AG09309 (cell line): ENCODE data around the gene CCR6.
"Not testable (repeated sequence)": the region's sequence is repeated elsewhere in the genome, so short reads cannot be mapped to it uniquely, and the experiment has no call there.

Experiments used
- DNase-seq: peaks from one replicate; pipeline ENCODE4 v3.0.0-alpha.2; 2010; ENCODE audit warnings: low read depth
- H3K4me3 ChIP-seq: 2 replicates; pipeline ENCODE4 v1.5.1; 2011; ENCODE audit warnings: mild to moderate bottlenecking, low read depth, low read length, moderate library complexity; ENCODE audit not compliant: control insufficient read depth
- TF ChIP-seq, protein P1 (sequence below): IDR thresholded peaks from 2 replicates; pipeline ENCODE4 v1.5.1; 2011; ENCODE audit warnings: mild to moderate bottlenecking, low read depth, low read length, inconsistent platforms; ENCODE audit not compliant: insufficient read depth, control insufficient read depth; ENCODE audit errors: missing control alignments

Gene CCR6

DNA sequence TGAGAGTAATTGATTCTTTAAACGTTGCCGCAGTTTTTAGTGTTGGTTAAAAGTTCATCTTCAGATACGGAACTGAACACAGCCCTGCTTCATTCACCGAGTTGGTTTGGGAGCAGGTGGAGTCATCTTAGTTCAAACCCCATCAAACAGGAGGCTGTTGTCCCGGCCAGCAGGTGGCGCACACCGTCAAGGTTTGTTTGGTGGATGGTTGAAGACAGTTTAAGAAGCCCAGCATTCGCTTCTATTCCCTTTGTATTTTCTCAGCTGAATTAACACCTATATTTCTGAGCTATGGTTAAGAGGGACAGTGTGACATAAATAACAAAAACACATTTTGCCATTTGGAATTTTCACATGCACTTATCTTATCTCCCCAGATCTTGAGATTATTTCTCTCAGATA lies 60.0 kb downstream of the CCR6 start:
- TF ChIP-seq, protein P1, sequence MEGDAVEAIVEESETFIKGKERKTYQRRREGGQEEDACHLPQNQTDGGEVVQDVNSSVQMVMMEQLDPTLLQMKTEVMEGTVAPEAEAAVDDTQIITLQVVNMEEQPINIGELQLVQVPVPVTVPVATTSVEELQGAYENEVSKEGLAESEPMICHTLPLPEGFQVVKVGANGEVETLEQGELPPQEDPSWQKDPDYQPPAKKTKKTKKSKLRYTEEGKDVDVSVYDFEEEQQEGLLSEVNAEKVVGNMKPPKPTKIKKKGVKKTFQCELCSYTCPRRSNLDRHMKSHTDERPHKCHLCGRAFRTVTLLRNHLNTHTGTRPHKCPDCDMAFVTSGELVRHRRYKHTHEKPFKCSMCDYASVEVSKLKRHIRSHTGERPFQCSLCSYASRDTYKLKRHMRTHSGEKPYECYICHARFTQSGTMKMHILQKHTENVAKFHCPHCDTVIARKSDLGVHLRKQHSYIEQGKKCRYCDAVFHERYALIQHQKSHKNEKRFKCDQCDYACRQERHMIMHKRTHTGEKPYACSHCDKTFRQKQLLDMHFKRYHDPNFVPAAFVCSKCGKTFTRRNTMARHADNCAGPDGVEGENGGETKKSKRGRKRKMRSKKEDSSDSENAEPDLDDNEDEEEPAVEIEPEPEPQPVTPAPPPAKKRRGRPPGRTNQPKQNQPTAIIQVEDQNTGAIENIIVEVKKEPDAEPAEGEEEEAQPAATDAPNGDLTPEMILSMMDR = peak; percentile 6
- not testable (repeated sequence) for DNase-seq, H3K4me3 ChIP-seq

DNA sequence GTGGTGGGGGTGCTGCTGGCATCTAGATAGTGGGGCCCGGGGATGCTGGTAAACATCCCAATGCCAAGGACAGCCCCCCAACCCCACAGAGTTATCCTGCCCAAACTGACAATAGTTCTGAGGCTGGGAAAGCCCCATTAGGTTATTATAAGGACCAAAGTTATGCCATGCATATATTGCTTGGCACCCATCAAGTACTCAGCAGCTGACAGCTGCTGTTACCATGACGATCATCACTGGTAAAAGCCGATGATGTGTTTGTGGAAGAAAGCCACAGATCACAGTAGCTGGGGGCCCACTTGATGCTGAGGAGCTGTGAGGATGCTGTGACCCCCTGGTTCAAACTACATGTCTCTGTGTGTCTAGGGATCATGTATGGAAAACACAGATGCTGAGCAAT lies 62.2 kb downstream of the CCR6 start:
- H3K4me3 ChIP-seq, DNase-seq: not testable (repeated sequence)

DNA sequence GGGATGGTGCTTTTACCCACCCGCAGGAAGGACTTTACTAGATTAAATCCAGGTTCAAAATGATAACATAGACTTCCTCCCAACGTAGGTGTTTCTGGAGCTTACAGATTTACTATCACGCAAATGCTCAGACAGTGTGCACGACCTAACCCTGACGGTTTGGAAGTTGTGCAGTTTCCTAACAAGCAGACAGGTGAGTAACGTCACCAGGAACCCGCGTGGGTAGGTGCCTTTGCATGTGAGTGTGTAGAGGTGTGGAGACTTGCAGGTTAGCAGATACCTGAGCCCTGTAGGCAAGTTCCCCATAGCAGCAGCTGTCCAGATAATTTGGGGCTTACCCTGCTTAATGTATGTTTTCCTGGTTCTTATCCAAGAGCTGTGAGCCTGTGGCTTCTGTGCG lies 64.4 kb downstream of the CCR6 start:
- H3K4me3 ChIP-seq, DNase-seq: not testable (repeated sequence)
